HEK293 (cell line): ENCODE measurements around the gene TCTN2.

ENCODE experiments used
- CTCF ChIA-PET: fragments of 350-600 bp; formaldehyde crosslinking; extraction: SDS; loops from one replicate; lab custom pipeline; 2021; ENCODE audit warnings: antibody characterized with exemption; lab: Yijun Ruan, JAX
- POLR2A ChIA-PET: fragments of 300-600 bp; formaldehyde crosslinking; extraction: SDS; loops from one replicate; lab custom pipeline; 2020; ENCODE audit warnings: antibody characterized with exemption, inconsistent platforms; lab: Yijun Ruan, JAX
- H3K27ac ChIP-seq: fragments of 200-500 bp; sonication (Bioruptor generic); 2 replicates; pipeline ENCODE4 v1.5.1; 2014; ENCODE audit warnings: low read depth, low read length, control low read depth, inconsistent platforms; ENCODE audit errors: extremely low read depth
- H3K36me3 ChIP-seq, 2 experiments: fragments of 200-500 bp in 1 of 2; sonication (Bioruptor generic) in 1 of 2; 1 replicate in 1 of 2; 2 replicates in 1 of 2; pipeline ENCODE4 v1.5.1; 2014 to 2017; ENCODE audit warnings: inconsistent platforms in 2 of 2, low read length in 2 of 2; ENCODE audit not compliant: control insufficient read depth in 2 of 2, insufficient read depth in 1 of 2
- H3K4me1 ChIP-seq: fragments of 200-500 bp; sonication (Bioruptor generic); 2 replicates; pipeline ENCODE4 v1.5.1; 2014; ENCODE audit warnings: mild to moderate bottlenecking, low read length, inconsistent platforms; ENCODE audit not compliant: control insufficient read depth, insufficient read depth
- H3K4me3 ChIP-seq: 2 replicates; pipeline ENCODE4 v1.5.1; 2011; ENCODE audit warnings: low read depth, mild to moderate bottlenecking, control low read depth, low read length, moderate library complexity
- H3K9me3 ChIP-seq: fragments of 200-500 bp; sonication (Bioruptor generic); 2 replicates; pipeline ENCODE4 v1.5.1; 2014; ENCODE audit warnings: low read depth, low read length, inconsistent platforms; ENCODE audit not compliant: control insufficient read depth, insufficient read depth
- GLIS1 ChIP-seq: fragments of 450-650 bp; formaldehyde crosslinking; IDR thresholded peaks from 2 replicates; pipeline ENCODE4 v1.5.1; 2016; ENCODE audit warnings: missing biosample characterization, missing genetic modification characterization
- KLF8 ChIP-seq: fragments of 450-650 bp; formaldehyde crosslinking; IDR thresholded peaks from 2 replicates; pipeline ENCODE4 v1.5.1; 2016; ENCODE audit warnings: missing biosample characterization, missing genetic modification characterization
- KLF9 ChIP-seq: fragments of 450-650 bp; formaldehyde crosslinking; IDR thresholded peaks from 2 replicates; pipeline ENCODE4 v1.5.1; 2016; ENCODE audit warnings: missing biosample characterization, missing genetic modification characterization, low read depth
- PATZ1 ChIP-seq: fragments of 450-650 bp; formaldehyde crosslinking; IDR thresholded peaks from 2 replicates; pipeline ENCODE4 v1.5.1; 2016; ENCODE audit warnings: missing biosample characterization, missing genetic modification characterization
- REPIN1 ChIP-seq: fragments of 450-650 bp; formaldehyde crosslinking; IDR thresholded peaks from 2 replicates; pipeline ENCODE4 v1.5.1; 2017; ENCODE audit warnings: missing biosample characterization, missing genetic modification characterization, low read depth
- YY2 ChIP-seq: fragments of 450-650 bp; formaldehyde crosslinking; IDR thresholded peaks from 2 replicates; pipeline ENCODE4 v1.5.1; 2016; ENCODE audit warnings: missing biosample characterization, missing genetic modification characterization
- ZBTB8A ChIP-seq: fragments of 450-650 bp; formaldehyde crosslinking; IDR thresholded peaks from 2 replicates; pipeline ENCODE4 v1.5.1; 2016; ENCODE audit warnings: missing biosample characterization, missing genetic modification characterization
- ZIC2 ChIP-seq: fragments of 450-650 bp; formaldehyde crosslinking; IDR thresholded peaks from 2 replicates; pipeline ENCODE4 v1.5.1; 2016; ENCODE audit warnings: missing biosample characterization, missing genetic modification characterization
- ZNF10 ChIP-seq: fragments of 450-650 bp; formaldehyde crosslinking; IDR thresholded peaks from 2 replicates; pipeline ENCODE4 v1.5.1; 2017; ENCODE audit warnings: missing biosample characterization, missing genetic modification characterization
- ZNF146 ChIP-seq: fragments of 450-650 bp; formaldehyde crosslinking; IDR thresholded peaks from 2 replicates; pipeline ENCODE4 v1.5.1; 2016; ENCODE audit warnings: missing biosample characterization, missing genetic modification characterization
- ZNF175 ChIP-seq: fragments of 450-650 bp; formaldehyde crosslinking; IDR thresholded peaks from 2 replicates; pipeline ENCODE4 v1.5.1; 2016; ENCODE audit warnings: missing biosample characterization, missing genetic modification characterization
- ZNF366 ChIP-seq: fragments of 450-650 bp; formaldehyde crosslinking; conservative IDR thresholded peaks from 2 replicates; pipeline ENCODE4 v1.5.1; 2016; ENCODE audit warnings: missing biosample characterization, missing genetic modification characterization
- ZNF394 ChIP-seq: fragments of 450-650 bp; formaldehyde crosslinking; IDR thresholded peaks from 2 replicates; pipeline ENCODE4 v1.5.1; 2016; ENCODE audit warnings: missing biosample characterization, missing genetic modification characterization, mild to moderate bottlenecking, moderate library complexity, borderline replicate concordance
- ZNF473 ChIP-seq: fragments of 450-650 bp; formaldehyde crosslinking; IDR thresholded peaks from 2 replicates; pipeline ENCODE4 v1.5.1; 2017; ENCODE audit warnings: missing biosample characterization, missing genetic modification characterization
- ZNF48 ChIP-seq: fragments of 450-650 bp; formaldehyde crosslinking; IDR thresholded peaks from 2 replicates; pipeline ENCODE4 v1.5.1; 2016; ENCODE audit warnings: missing biosample characterization, missing genetic modification characterization
- ZNF510 ChIP-seq: fragments of 450-650 bp; formaldehyde crosslinking; IDR thresholded peaks from 2 replicates; pipeline ENCODE4 v1.5.1; 2018; ENCODE audit warnings: mild to moderate bottlenecking, missing genetic modification characterization, missing biosample characterization; ENCODE audit not compliant: insufficient replicate concordance
- ZNF629 ChIP-seq: fragments of 450-650 bp; formaldehyde crosslinking; IDR thresholded peaks from 2 replicates; pipeline ENCODE4 v1.5.1; 2017; ENCODE audit warnings: missing biosample characterization, missing genetic modification characterization
- ZNF639 ChIP-seq: fragments of 450-650 bp; formaldehyde crosslinking; IDR thresholded peaks from 2 replicates; pipeline ENCODE4 v1.5.1; 2016; ENCODE audit warnings: missing biosample characterization, missing genetic modification characterization
- ZNF777 ChIP-seq: fragments of 450-650 bp; formaldehyde crosslinking; IDR thresholded peaks from 2 replicates; pipeline ENCODE4 v1.5.1; 2017; ENCODE audit warnings: missing biosample characterization, missing genetic modification characterization, borderline replicate concordance
- ZNF830 ChIP-seq: fragments of 450-650 bp; IDR thresholded peaks from 2 replicates; pipeline ENCODE4 v1.5.0; 2018; ENCODE audit warnings: missing biosample characterization, missing genetic modification characterization, low read depth, mild to moderate bottlenecking, moderate library complexity
- ZSCAN23 ChIP-seq: fragments of 450-650 bp; formaldehyde crosslinking; IDR thresholded peaks from 2 replicates; pipeline ENCODE4 v1.5.1; 2016; ENCODE audit warnings: missing biosample characterization, missing genetic modification characterization
- TF ChIP-seq, protein P1 (sequence below): fragments of 450-650 bp; formaldehyde crosslinking; IDR thresholded peaks from 2 replicates; pipeline ENCODE4 v1.5.1; 2016; ENCODE audit warnings: missing biosample characterization, missing genetic modification characterization
- TF ChIP-seq, protein P2 (sequence below): fragments of 450-650 bp; formaldehyde crosslinking; IDR thresholded peaks from 2 replicates; pipeline ENCODE4 v1.5.1; 2016; ENCODE audit warnings: missing biosample characterization, missing genetic modification characterization
- TF ChIP-seq, protein P3 (sequence below): fragments of 450-650 bp; formaldehyde crosslinking; IDR thresholded peaks from 2 replicates; pipeline ENCODE4 v1.5.1; 2016; ENCODE audit warnings: missing biosample characterization, missing genetic modification characterization
- TF ChIP-seq, protein P4 (sequence below): fragments of 450-650 bp; formaldehyde crosslinking; IDR thresholded peaks from 2 replicates; pipeline ENCODE4 v1.5.1; 2017; ENCODE audit warnings: missing biosample characterization, mild to moderate bottlenecking, missing genetic modification characterization, moderate library complexity

Gene TCTN2

GRCh38 chr12:123670882-123671728 is at the start of gene TCTN2:
Gene TCTN2 (plus strand): TSS chr12:123671113. CDS start chr12:123671241, 128 bp downstream.
- POLR2A ChIA-PET: interaction anchor here (0.6 to 2.6 kb wide), 3 partner anchors 9 to 41 kb away, joined by 3 to 15 read pairs (median 5); partner anchors contain the start of gene ATP6V0A2
- Histone ChIP-seq H3K27ac (no peak within 1 kb of the TSS; the same call in 1 of the 2 replicates), H3K36me3 (peaks cover 13 to 25% of the 10 kb centered on the region in 2 experiments; a peak in 2 of 3 replicates), H3K4me1 (no peaks in the 10 kb centered on the region), H3K4me3 (peak within 1 kb of the TSS; percentile 80), H3K9me3 (no peaks in the 10 kb centered on the region)
- CTCF ChIA-PET: no interaction called here
- TF ChIP-seq ZNF175 (tag by site-specific recombination): no peak
- no peak for TF ChIP-seq ZSCAN23 (tag by site-specific recombination)
- TF ChIP-seq REPIN1 (tag by site-specific recombination): no peak
- TF ChIP-seq ZNF639: no peak
- TF ChIP-seq KLF9: peak; percentile 16; the same call in 1 of the 2 replicates
- no peak for TF ChIP-seq ZNF394 (tag by site-specific recombination)
- no peak for TF ChIP-seq ZNF830
- peak; percentile 21; the same call in 1 of the 2 replicates for TF ChIP-seq PATZ1 (tag by site-specific recombination)
- no peak for TF ChIP-seq ZNF473
- TF ChIP-seq ZNF629 (tag by site-specific recombination): no peak
- TF ChIP-seq, protein P1, sequence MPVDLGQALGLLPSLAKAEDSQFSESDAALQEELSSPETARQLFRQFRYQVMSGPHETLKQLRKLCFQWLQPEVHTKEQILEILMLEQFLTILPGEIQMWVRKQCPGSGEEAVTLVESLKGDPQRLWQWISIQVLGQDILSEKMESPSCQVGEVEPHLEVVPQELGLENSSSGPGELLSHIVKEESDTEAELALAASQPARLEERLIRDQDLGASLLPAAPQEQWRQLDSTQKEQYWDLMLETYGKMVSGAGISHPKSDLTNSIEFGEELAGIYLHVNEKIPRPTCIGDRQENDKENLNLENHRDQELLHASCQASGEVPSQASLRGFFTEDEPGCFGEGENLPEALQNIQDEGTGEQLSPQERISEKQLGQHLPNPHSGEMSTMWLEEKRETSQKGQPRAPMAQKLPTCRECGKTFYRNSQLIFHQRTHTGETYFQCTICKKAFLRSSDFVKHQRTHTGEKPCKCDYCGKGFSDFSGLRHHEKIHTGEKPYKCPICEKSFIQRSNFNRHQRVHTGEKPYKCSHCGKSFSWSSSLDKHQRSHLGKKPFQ (tag by site-specific recombination): no peak
- no peak for TF ChIP-seq ZNF146
- TF ChIP-seq ZNF510 (tag by site-specific recombination): no peak
- TF ChIP-seq YY2 (tag by site-specific recombination): peak; percentile 89
- TF ChIP-seq, protein P2, sequence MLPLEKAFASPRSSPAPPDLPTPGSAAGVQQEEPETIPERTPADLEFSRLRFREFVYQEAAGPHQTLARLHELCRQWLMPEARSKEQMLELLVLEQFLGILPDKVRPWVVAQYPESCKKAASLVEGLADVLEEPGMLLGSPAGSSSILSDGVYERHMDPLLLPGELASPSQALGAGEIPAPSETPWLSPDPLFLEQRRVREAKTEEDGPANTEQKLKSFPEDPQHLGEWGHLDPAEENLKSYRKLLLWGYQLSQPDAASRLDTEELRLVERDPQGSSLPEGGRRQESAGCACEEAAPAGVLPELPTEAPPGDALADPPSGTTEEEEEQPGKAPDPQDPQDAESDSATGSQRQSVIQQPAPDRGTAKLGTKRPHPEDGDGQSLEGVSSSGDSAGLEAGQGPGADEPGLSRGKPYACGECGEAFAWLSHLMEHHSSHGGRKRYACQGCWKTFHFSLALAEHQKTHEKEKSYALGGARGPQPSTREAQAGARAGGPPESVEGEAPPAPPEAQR (tag by site-specific recombination): no peak
- TF ChIP-seq ZBTB8A: peak; percentile 70
- TF ChIP-seq, protein P3, sequence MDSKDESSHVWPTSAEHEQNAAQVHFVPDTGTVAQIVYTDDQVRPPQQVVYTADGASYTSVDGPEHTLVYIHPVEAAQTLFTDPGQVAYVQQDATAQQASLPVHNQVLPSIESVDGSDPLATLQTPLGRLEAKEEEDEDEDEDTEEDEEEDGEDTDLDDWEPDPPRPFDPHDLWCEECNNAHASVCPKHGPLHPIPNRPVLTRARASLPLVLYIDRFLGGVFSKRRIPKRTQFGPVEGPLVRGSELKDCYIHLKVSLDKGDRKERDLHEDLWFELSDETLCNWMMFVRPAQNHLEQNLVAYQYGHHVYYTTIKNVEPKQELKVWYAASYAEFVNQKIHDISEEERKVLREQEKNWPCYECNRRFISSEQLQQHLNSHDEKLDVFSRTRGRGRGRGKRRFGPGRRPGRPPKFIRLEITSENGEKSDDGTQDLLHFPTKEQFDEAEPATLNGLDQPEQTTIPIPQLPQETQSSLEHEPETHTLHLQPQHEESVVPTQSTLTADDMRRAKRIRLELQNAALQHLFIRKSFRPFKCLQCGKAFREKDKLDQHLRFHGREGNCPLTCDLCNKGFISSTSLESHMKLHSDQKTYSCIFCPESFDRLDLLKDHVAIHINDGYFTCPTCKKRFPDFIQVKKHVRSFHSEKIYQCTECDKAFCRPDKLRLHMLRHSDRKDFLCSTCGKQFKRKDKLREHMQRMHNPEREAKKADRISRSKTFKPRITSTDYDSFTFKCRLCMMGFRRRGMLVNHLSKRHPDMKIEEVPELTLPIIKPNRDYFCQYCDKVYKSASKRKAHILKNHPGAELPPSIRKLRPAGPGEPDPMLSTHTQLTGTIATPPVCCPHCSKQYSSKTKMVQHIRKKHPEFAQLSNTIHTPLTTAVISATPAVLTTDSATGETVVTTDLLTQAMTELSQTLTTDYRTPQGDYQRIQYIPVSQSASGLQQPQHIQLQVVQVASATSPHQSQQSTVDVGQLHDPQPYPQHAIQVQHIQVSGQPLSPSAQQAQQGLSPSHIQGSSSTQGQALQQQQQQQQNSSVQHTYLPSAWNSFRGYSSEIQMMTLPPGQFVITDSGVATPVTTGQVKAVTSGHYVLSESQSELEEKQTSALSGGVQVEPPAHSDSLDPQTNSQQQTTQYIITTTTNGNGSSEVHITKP (tag by site-specific recombination): peak; percentile 37; the same call in 1 of the 2 replicates
- TF ChIP-seq ZNF777: no peak
- 0 out of 2 replicates have a peak, but pooled peaks have one; percentile 6 for TF ChIP-seq ZIC2 (tag by site-specific recombination)
- peak; percentile 65 for TF ChIP-seq ZNF366 (tag by site-specific recombination)
- TF ChIP-seq ZNF10 (tag by site-specific recombination): no peak
- TF ChIP-seq, protein P4, sequence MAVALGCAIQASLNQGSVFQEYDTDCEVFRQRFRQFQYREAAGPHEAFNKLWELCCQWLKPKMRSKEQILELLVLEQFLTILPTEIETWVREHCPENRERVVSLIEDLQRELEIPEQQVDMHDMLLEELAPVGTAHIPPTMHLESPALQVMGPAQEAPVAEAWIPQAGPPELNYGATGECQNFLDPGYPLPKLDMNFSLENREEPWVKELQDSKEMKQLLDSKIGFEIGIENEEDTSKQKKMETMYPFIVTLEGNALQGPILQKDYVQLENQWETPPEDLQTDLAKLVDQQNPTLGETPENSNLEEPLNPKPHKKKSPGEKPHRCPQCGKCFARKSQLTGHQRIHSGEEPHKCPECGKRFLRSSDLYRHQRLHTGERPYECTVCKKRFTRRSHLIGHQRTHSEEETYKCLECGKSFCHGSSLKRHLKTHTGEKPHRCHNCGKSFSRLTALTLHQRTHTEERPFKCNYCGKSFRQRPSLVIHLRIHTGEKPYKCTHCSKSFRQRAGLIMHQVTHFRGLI (tag by site-specific recombination): peak; percentile 39; the same call in 1 of the 2 replicates
- no peak for TF ChIP-seq ZNF48 (tag by site-specific recombination)
- peak; percentile 92 for TF ChIP-seq GLIS1 (tag by site-specific recombination)
- TF ChIP-seq KLF8: peak; percentile 52
